DMS114 treated with DMSO at 0.1 percent for 48 hours (cell line): ENCODE data around the gene ENDOV.

Source experiments
- DNase-seq: peaks from one replicate; lab custom pipeline; 2025; ENCODE audit not compliant: unreplicated experiment; lab: John Stamatoyannopoulos, UW

Gene ENDOV

GRCh38 chr17:80430446-80431245 lies 15.7 kb downstream of the ENDOV start:
- DNase-seq, result no peak

DNA sequence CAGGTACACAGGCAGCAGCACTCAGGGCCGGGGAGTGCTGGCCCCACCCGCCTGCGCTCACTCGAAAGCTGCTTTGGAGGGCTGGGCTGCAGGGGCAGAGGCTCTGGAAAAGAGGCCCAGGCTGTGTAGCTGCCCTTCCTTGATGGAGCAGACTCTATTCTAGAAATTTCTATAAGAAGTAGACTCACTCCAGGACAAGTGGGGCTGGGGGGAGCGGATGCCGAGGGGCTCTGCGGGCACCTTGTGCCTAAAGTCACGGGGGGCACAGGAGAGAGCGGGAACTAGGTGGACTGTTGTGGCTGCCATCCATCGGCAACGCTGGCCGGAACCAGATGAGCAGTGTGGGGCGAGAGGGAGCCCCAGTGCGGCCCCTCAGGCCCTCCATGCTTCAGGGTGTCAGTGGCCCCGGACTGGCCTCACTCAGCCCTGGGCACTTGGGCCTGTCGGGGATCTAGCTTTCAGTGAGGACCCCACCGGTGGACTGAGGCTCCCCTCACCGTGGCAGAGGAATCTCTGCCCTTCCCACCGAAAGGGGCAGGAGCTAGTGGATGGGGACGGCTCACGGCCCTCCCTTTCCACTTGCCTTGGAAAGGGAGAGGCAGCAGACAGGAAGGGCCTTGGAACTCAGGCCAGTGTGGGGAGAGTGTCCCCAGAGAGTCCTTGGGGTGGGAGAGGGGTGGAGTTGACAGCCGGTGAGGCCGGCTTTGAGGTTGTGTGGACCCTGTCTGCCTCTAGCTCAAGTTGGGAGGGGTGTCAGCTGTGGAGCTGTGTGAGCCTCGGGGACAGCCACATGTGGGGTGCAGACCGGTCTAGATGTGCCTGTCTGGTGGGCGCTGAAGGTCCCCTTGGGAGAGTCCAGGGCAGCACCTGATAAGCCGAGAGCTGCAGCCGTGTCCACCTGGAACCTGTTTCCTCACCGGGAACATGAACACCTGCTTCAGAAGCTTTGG lies 16.6 kb downstream of the ENDOV start:
- DNase-seq, result no peak

GRCh38 chr17:80432350-80432955 lies 17.5 kb downstream of the ENDOV start:
- no peak for DNase-seq

GRCh38 chr17:80432961-80433550 lies 18.1 kb downstream of the ENDOV start:
- no peak for DNase-seq

DNA sequence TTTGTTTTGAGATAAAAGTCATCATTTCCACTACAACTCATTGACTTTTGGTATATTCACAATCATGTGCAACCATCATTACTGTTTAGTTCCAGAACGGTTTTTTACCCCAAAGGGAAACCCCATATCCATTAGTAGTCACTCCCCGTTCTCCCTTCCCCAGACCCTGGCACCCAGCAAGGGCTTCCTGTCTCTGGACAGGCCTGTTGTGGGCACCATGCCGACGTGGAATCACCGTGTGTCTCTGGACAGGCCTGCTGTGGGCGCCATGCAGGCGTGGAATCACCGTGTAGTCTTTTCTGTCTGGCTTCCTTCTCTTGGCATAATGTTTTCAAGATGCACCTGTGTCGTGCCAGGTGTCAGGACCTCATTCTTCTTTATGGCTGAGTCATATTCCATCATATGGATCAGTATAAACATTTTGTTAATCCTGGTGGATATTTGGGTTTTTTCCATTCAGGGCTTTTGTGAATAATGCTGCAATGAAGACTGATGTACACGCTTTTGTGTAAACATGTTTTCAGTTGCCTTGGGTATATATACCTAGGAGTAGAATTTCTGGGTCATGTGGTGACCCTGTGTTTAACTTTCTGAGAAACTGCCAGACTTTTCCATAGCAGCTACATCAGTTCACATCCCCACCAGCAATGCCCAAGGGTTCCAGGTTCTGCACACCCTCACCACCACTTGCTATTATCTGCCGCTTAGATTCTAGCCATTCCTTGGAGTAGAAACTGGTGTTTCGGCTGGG lies 19.1 kb downstream of the ENDOV start:
- DNase-seq, result no peak

DNA sequence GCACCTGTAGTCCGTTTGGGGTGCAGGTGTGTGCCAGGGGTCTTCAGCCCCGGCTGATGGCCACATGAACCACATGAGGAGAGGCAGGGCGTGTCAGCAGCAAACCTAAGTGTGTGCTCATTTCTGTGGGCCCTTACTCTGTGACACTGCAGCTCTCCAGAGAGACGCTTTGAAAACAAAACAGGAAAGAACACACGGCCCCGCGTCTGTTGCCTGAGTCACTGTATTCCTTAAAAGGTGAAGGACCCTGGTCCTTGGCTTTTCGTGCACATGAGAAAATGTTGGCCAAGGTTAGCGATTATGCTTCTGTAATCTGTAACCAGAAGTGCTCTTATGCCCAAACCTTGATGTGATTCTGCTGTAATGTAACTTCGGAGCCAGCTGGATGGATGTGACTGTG lies 22.6 kb downstream of the ENDOV start:
- no peak for DNase-seq

DNA sequence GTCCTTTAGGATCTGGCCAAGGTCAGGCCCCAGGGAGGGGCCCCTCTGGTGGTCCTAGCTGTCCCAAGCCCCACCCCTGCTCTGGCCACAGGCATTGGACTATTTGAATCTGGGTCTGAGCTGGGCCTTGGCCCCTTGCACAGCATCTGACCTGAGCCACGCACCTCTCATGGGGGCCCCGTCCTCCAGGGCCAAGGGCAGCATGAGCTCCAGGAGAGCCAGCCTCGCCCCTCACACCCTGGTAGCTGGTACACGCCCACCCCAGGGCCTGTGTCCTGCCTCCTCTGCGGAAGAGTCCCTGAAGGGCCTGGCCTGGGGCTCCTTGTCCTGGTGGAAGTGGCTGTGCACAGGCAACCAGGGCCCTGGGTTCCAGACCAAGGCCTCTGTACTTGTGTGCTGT lies 23.8 kb downstream of the ENDOV start:
- DNase-seq, result no peak

- no peak for DNase-seq
Observed at GRCh38 chr17:80439499-80439898, 24.5 kb downstream of the ENDOV start.

GRCh38 chr17:80441133-80441578 lies 26.2 kb downstream of the ENDOV start:
- no peak for DNase-seq

GRCh38 chr17:80441598-80442322 lies 26.8 kb downstream of the ENDOV start:
- DNase-seq, result no peak

DNA sequence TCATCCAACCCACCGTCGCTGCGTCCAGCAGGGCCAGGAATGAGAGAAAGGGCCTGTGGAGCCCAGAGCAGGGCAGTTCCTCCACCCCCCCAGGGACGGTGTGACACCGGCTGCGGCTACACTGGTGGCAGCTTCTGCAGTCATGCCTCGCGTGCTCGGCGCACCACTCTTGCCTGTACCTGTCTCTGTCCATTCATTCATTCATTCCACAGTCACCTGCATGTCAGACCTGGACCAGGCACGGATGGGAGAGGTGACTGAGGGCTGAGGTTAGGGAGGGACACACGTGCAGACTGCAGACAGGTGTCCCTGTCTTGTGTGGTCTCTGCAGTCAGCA lies 27.3 kb downstream of the ENDOV start:
- no peak for DNase-seq

DNA sequence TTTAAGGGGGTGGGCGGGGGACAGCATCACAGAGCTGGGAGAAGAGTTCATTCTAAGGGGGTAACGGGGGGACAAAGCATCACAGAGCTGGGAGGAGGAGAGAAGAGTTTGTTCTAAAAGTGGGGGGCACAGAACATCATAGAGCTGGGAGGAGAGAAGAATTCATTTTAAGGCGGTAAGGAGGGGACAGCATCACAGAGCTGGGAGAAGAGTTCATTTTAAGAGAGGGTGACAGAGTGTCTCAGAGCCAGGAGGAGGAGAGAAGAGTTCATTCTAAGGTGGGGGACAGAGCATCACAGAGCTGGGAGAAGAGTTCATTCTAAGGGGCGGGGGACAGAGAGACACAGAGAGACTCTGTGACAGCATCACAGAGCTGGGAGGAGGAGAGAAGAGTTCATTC lies 27.8 kb downstream of the ENDOV start:
- no peak for DNase-seq

DNA sequence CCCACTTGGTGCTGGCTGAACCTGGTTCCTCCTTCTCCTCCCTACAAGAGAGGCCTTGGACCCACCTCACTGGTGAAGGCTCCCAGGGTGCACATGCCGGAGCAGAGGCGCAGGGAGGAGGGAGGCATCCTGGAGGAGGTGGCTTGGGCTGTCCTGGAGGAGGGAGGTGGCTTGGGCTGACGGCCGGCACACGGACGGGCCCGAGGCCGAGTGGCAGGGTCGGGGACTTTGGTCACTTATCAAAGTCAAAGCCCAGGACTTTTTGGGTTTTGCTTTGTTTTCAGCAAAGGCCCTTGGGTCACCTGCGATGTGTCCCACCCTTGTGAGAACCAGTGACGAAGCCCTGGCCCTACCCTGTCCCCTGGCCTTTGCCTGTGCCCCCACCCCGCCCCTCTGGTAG lies 28.5 kb downstream of the ENDOV start:
- no peak for DNase-seq

GRCh38 chr17:80443916-80444643 lies 29.1 kb downstream of the ENDOV start:
- no peak for DNase-seq

DNA sequence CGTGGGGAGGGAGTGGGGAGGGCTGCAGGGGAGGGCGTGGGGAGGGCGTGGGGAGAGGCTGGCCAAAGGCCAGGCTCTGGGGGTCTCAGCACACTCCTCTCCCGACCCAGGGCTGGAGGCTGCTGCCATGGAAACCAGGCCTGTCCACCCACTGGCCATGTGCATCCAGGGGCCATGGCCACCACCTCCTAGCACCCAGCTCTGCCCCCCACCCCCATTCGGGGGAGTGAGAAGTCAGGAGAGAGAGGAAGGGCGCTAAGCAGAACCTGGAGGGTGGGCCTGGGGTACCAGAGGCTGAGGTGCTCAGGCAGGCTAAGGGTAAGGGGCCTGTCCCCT lies 29.6 kb downstream of the ENDOV start:
- DNase-seq, result no peak

DNA sequence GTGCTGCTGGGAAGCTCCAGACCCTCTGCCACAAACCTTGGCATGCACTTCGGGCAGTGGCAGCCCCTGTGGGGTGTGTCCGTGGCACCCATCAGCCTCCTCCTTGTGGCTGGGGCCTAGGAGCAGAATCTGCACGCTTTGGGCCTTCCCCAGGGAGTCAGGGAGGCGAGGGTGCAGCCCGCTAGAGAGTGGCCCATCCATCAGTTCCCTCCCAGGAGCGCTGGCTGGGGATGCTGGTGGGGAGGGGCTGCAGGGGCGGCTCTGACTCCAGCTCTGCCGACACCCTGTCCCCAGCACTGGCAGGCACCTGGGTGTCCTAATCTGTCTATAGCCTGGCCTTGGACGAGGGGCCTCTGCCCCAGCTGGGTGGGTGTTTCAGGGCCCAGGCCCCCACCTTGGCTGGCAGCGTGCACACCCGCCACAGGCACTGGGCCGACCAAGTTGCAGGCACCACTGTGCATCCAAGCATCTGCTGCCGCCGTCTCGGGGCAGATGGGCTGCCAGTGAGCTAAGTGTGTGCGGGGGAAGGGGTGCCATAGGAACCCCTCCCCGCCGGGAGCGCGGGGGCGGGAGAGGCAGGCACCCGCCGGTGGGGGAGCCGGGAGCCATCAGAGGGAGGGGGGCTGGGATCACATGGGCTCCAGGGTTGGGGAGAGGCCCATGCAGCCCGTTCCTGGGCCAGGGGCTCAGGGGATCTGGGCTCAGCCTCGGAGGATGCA lies 30.2 kb downstream of the ENDOV start:
- DNase-seq, result no peak

DNA sequence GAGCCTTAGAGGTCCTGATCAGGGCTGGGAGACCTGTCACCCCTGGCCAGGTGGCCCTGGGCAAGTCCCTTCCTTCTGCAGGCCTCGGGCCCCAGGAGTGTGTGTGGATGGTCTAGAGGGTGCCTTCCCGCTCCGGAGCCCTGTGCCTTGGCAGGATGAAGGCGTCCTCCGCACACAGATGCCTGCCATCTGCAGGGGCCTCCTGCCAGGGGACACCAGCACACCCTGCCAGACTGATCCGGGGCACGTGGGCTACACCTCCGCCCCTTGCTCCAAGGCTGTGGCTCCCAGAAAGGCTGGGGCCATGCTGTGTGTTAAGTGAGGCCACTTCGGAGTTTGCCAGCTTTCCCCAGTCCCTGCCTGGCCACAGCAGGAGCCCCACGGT lies 30.8 kb downstream of the ENDOV start:
- DNase-seq, result no peak

- no peak for DNase-seq
Observed at GRCh38 chr17:80446645-80447405, 31.9 kb downstream of the ENDOV start.
